ENCODE data around the gene NPR2. TPM values are rescaled to one million over a fixed set of nuclear protein-coding genes. Genes with fewer than 3 reads are reported as not detected.

Gene NPR2
- total and polyA plus RNA-seq, 9 donors: 5.5 to 54.4 (median 18.0) TPM

DNA sequence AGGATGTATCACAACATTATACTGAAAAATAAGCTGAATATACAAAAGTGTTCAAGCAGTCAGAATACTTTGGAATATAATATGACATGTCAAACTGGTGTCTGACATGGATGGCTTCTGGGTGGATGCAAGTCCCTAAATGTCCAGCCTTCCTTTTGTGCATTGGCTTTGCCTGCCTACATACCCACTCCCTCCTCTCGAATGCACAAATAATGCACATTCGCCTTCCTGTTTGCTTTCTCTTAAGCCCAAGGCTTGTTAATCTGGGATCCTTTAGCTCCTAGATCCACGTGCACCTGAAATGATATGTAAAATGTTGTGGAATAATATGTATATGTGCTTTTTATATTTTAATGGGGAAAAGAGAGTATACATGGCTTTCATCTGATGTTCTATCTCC, 12.9 kb upstream of the NPR2 start:
- WGBS, 3 donors: 85 to 89% (median 87%) methylated on average over 3 of the region's 3 CpGs
- Histone ChIP-seq H3K4me3 (no peak overlapping the region), H3K4me1 (ENCODE audit: insufficient read depth) (no peaks in the 10 kb centered on the region), H3K36me3 (no peaks in the 10 kb centered on the region), H3K27ac (no peak overlapping the region), H3K9me3 (no peaks in the 10 kb centered on the region), H3K27me3 (no peaks in the 10 kb centered on the region)
- no peak for TF ChIP-seq EP300 (IDR thresholded peaks at IDR 0.05)
- TF ChIP-seq, protein P1, sequence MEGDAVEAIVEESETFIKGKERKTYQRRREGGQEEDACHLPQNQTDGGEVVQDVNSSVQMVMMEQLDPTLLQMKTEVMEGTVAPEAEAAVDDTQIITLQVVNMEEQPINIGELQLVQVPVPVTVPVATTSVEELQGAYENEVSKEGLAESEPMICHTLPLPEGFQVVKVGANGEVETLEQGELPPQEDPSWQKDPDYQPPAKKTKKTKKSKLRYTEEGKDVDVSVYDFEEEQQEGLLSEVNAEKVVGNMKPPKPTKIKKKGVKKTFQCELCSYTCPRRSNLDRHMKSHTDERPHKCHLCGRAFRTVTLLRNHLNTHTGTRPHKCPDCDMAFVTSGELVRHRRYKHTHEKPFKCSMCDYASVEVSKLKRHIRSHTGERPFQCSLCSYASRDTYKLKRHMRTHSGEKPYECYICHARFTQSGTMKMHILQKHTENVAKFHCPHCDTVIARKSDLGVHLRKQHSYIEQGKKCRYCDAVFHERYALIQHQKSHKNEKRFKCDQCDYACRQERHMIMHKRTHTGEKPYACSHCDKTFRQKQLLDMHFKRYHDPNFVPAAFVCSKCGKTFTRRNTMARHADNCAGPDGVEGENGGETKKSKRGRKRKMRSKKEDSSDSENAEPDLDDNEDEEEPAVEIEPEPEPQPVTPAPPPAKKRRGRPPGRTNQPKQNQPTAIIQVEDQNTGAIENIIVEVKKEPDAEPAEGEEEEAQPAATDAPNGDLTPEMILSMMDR (IDR thresholded peaks at IDR 0.05): no peak
- no peak for TF ChIP-seq POLR2A (IDR thresholded peaks at IDR 0.05)
- DNase-seq: no peak
- intact Hi-C loops (cut with DNase I): no loop called here

DNA sequence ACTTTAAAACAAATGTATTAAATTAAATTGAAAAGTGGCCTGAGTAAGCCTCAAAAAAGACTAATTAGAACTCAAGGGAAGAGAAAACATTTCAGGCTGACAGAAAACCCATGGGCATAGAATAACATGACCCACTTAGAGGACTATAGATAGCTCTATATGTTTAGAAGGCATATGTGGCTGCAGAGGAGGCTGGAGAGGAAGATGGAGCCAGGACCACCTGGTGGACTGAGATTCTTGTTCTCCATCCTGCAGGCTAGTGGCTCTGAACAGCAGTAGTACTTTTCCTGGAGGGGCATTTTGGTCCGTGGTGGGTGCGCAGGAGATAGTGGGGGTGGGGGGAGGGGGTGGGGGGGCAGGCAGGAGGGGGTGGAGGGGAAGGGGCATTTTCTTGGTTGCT, 10.3 kb upstream of the NPR2 start:
- Histone ChIP-seq H3K9me3 (no peaks in the 10 kb centered on the region), H3K36me3 (no peaks in the 10 kb centered on the region), H3K27ac (no peak overlapping the region), H3K27me3 (no peaks in the 10 kb centered on the region), H3K4me3 (no peak overlapping the region), H3K4me1 (ENCODE audit: insufficient read depth) (no peaks in the 10 kb centered on the region)
- WGBS, 3 donors: 58 to 81% (median 67%) methylated on average over 2 of the region's 2 CpGs
- intact Hi-C loops (cut with DNase I): loop anchor here in 1 of 4 donors (10.0 kb wide), 1 partner anchor 84 kb away; no protein-coding TSS in a partner anchor
- DNase-seq: no peak
- TF ChIP-seq POLR2A (IDR thresholded peaks at IDR 0.05) (no peak), EP300 (IDR thresholded peaks at IDR 0.05) (no peak)
- TF ChIP-seq, protein P1 (IDR thresholded peaks at IDR 0.05): no peak

DNA sequence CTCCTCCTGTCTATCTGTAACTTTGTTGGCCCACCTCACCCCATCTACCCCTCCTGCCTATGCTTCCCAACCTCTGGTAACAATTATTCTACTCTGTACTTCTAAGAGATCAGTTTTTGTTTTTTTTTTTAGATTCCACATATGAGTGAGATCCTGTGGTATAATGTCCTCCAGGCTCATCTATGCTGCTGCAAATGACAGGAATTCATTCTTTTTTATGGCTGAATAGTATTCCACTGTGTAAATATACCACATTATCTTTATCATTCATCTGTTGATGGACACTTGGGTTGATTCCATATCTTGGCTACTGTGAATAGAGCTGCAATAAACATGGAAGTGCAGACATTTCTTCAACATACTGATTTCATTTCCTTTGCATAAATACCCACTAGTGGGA, 8.0 kb upstream of the NPR2 start:
- H3K27me3 ChIP-seq: no peaks in the 10 kb centered on the region
- no peaks in the 10 kb centered on the region for H3K36me3 ChIP-seq
- TF ChIP-seq, protein P1 (IDR thresholded peaks at IDR 0.05): no peak
- TF ChIP-seq POLR2A (IDR thresholded peaks at IDR 0.05) (no peak), EP300 (IDR thresholded peaks at IDR 0.05) (no peak)
- intact Hi-C loops (cut with DNase I): loop anchor here in 1 of 4 donors (10.0 kb wide), 1 partner anchor 81 kb away; no protein-coding TSS in a partner anchor
- no peak overlapping the region for H3K4me3 ChIP-seq
- H3K9me3 ChIP-seq: no peaks in the 10 kb centered on the region
- DNase-seq: no peak
- H3K4me1 ChIP-seq (ENCODE audit: insufficient read depth): no peaks in the 10 kb centered on the region
- no peak overlapping the region for H3K27ac ChIP-seq

DNA sequence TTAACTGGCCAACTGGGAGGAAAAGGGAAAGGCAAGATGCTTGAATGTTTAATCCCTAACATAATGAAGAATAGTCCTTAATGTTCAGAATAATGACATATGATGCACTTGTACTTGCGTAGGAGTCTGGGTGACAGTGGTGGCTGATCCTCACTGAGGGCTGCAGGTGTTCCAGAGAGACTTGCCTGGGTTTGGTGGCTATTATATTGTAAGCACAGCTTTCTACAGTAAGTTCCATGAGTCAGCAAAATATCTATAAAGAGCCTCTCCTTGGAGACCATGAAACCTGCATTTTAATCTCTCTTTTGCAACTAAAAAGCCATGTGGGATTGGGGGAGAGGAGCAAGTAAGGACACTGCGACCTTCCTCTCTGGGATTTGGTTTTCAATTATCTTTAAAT, 1.9 kb upstream of the NPR2 start:
- intact Hi-C loops (cut with DNase I): loop anchor here in 2 of 4 donors (5.0 to 10.0 kb wide), 2 partner anchors 75 to 103 kb away; no protein-coding TSS in a partner anchor
- TF ChIP-seq POLR2A (IDR thresholded peaks at IDR 0.05) (no peak), EP300 (IDR thresholded peaks at IDR 0.05) (no peak)
- TF ChIP-seq, protein P1 (IDR thresholded peaks at IDR 0.05): no peak
- Histone ChIP-seq H3K4me3 (no peak overlapping the region), H3K27me3 (no peaks in the 10 kb centered on the region), H3K36me3 (no peaks in the 10 kb centered on the region), H3K27ac (no peak overlapping the region), H3K9me3 (no peaks in the 10 kb centered on the region), H3K4me1 (ENCODE audit: insufficient read depth) (peaks cover 7% of the 10 kb centered on the region)
- DNase-seq: no peak
- WGBS, 3 donors: 68 to 76% (median 71%) methylated on average over 2 of the region's 2 CpGs
